Measurements from ENCODE around the gene PCID2. TPM values are rescaled to one million over a fixed set of nuclear protein-coding genes. Genes with fewer than 3 reads are reported as not detected.

Gene PCID2
- total RNA-seq, 1 donor from 2014 or later, result 44.9 TPM

- Histone ChIP-seq H3K9me3 (no peaks in the 10 kb centered on the region), H3K4me3 (no peak overlapping the region), H3K36me3 (peaks cover 0 to 52% of the 10 kb centered on the region in 2 donors), H3K4me1 (no peaks in the 10 kb centered on the region), H3K27ac (no peak overlapping the region), H3K27me3 (no peaks in the 10 kb centered on the region)
- DNase-seq (ENCODE audit: extremely low spot score in 2 of 2), result no peak
- intact Hi-C loops (cut with DNase I), result no loop called here
- no peak for TF ChIP-seq POLR2AphosphoS5 (IDR thresholded peaks at IDR 0.05; ENCODE audit: insufficient read depth in 1 of 2, low read depth in 1 of 2)
- TF ChIP-seq POLR2A (IDR thresholded peaks at IDR 0.05), result no peak
- no peak for TF ChIP-seq CTCF (IDR thresholded peaks at IDR 0.05)
Observed at GRCh38 chr13:113231306-113232207, 23.1 kb upstream of the PCID2 start.

DNA sequence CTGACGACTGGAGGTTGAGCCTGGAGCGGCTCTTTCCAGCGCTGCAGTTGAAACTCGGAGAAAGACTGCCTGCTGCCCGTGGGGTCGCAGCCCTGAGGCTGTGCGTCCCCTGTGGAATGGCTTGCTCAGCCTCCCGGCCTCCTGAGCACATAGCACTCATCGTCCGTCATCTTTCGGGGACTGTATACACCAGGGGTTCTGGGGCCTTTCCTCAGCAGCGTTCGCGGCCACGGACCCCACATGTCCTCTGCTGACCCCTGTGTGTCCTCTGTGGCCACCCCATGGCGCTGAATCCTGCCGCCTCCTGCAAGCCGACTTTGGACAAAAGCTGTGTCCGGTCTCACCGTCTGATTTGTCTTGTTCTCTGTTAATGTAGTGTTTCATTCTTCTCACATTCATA, 21.3 kb upstream of the PCID2 start:
- peaks cover 0 to 62% of the 10 kb centered on the region in 2 donors for H3K36me3 ChIP-seq
- no peak overlapping the region for H3K4me3 ChIP-seq
- DNase-seq (ENCODE audit: extremely low spot score in 2 of 2), result no peak
- intact Hi-C loops (cut with DNase I), result no loop called here
- H3K27ac ChIP-seq, result no peak overlapping the region
- no peaks in the 10 kb centered on the region for H3K9me3 ChIP-seq
- no peaks in the 10 kb centered on the region for H3K27me3 ChIP-seq
- no peaks in the 10 kb centered on the region for H3K4me1 ChIP-seq
- TF ChIP-seq CTCF (IDR thresholded peaks at IDR 0.05), result no peak
- no peak for TF ChIP-seq POLR2AphosphoS5 (IDR thresholded peaks at IDR 0.05; ENCODE audit: insufficient read depth in 1 of 2, low read depth in 1 of 2)
- no peak for TF ChIP-seq POLR2A (IDR thresholded peaks at IDR 0.05)

DNA sequence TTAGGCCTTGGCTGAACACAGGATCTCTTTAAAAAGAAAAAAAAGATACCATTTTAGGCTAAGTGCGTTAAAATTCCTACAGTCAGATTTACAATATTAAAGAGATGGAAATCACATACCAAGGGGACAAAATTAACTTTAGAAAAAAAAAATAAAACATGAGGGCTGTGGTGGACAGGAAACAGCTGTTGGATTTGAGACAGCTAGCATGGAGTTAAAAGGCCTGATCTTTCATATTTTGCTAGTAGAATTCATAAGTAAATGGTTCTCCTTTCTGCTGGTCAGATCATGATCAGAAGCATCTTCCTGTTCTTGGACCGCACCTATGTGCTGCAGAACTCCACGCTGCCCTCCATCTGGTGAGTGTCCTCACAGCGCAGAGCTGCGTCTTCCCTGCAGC, 20.7 kb upstream of the PCID2 start:
- Histone ChIP-seq H3K4me1 (no peaks in the 10 kb centered on the region), H3K9me3 (no peaks in the 10 kb centered on the region), H3K36me3 (peaks cover 0 to 65% of the 10 kb centered on the region in 2 donors), H3K27ac (no peak overlapping the region), H3K4me3 (no peak overlapping the region), H3K27me3 (no peaks in the 10 kb centered on the region)
- intact Hi-C loops (cut with DNase I), result no loop called here
- DNase-seq (ENCODE audit: extremely low spot score in 2 of 2), result no peak
- TF ChIP-seq CTCF (IDR thresholded peaks at IDR 0.05) (no peak), POLR2AphosphoS5 (IDR thresholded peaks at IDR 0.05; ENCODE audit: insufficient read depth in 1 of 2, low read depth in 1 of 2) (no peak), POLR2A (IDR thresholded peaks at IDR 0.05) (no peak)

DNA sequence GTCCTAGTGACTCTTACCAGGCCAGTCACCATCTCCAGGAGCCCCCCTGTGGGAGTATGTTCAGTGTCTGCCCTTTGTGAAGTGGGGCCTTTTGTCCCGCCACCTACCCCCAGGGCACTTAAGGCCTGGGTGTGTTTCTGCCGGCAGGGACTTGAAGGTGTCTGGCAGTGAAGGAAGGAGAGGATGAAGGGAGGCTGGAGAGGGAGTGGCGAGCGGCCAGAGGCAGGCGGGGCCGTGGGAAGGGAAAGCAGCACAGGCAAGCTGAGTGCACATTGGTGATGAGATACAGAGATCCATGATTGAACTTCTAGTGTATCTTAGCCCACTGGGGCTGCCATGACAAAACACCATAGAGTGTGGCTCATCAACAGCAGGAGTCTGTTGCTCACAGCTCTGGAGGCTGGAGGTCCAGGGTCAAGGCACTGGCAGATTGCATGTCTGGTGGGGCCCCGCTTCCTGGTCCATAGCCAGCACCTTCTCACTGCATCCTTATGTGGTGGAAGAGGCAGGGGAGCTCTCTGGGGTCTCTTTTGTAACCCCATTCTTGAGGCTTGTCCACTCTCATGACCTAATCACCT, 18.5 kb upstream of the PCID2 start:
- H3K4me3 ChIP-seq, result no peak overlapping the region
- TF ChIP-seq POLR2A (IDR thresholded peaks at IDR 0.05) (no peak), POLR2AphosphoS5 (IDR thresholded peaks at IDR 0.05; ENCODE audit: insufficient read depth in 1 of 2, low read depth in 1 of 2) (no peak), CTCF (IDR thresholded peaks at IDR 0.05) (no peak)
- H3K4me1 ChIP-seq, result no peaks in the 10 kb centered on the region
- H3K27me3 ChIP-seq, result no peaks in the 10 kb centered on the region
- H3K27ac ChIP-seq, result no peak overlapping the region
- peaks cover 0 to 72% of the 10 kb centered on the region in 2 donors for H3K36me3 ChIP-seq
- intact Hi-C loops (cut with DNase I), result no loop called here
- no peak for DNase-seq (ENCODE audit: extremely low spot score in 2 of 2)
- H3K9me3 ChIP-seq, result no peaks in the 10 kb centered on the region

GRCh38 chr13:113225515-113225914, 17.0 kb upstream of the PCID2 start:
- intact Hi-C loops (cut with DNase I), result no loop called here
- TF ChIP-seq POLR2A (IDR thresholded peaks at IDR 0.05) (no peak), POLR2AphosphoS5 (IDR thresholded peaks at IDR 0.05; ENCODE audit: insufficient read depth in 1 of 2, low read depth in 1 of 2) (no peak), CTCF (IDR thresholded peaks at IDR 0.05) (no peak)
- H3K4me1 ChIP-seq, result no peaks in the 10 kb centered on the region
- no peaks in the 10 kb centered on the region for H3K9me3 ChIP-seq
- no peak for DNase-seq (ENCODE audit: extremely low spot score in 2 of 2)
- no peak overlapping the region for H3K4me3 ChIP-seq
- no peaks in the 10 kb centered on the region for H3K27me3 ChIP-seq
- peaks cover 0 to 67% of the 10 kb centered on the region in 2 donors for H3K36me3 ChIP-seq
- no peak overlapping the region for H3K27ac ChIP-seq
